ENCODE measurements around the gene CYP17A1. TPM values are rescaled to one million over a fixed set of nuclear protein-coding genes. Genes with fewer than 3 reads are reported as not detected.

CYP17A1 gene
- total and polyA plus RNA-seq, 4 donors = 0.39 to 3.7 (median 1.6) TPM

DNA sequence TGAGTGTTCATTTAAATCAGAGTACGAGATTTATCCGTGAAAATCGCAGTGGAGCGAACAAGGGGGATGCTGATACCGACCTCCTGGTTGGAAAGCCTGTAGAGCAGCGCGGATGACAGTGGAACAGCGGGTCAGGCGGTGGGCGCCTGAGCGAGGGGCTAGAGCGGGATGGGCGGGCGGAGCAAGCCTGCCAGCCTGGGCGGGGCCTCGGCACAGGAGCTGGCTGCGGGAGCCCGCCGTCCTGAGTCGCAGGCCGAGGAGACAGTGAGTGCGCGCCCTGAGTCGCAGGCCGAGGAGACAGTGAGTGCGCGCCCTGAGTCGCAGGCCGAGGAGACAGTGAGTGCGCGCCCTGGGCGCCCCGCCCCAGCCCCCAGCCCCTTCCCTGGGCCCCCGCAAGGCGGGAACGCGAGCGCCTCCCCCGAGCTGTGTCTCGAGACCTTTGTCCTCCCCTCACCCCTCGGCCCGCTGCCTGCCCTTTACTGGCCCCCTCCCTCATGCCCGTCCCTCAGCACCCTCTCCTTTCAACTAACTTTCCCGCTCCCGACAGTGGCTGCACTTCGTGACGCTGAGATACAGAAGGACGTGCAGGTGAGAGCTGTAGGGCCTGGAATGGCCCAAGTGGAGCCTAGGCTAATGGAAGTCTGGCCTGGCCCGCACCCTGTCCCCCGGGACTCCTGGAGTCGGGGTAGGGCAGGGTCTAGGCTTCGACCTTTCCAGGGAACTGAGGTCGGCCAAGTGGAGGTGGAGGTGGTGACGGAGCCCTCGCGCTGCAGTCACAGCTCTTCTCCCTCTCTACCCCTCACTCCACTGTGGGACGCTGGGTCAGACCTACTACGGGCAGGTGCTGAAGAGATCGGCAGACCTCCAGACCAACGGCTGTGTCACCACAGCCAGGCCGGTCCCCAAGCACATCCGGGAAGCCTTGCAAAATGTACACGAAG, 32.3 kb upstream of the CYP17A1 start, which contains the start of gene AS3MT:
Gene AS3MT, plus strand, starts transcription at position 213 of the 941 bp plus-strand sequence. Its CDS starts 123 bp downstream, at position 336.
- TF ChIP-seq, protein P1, sequence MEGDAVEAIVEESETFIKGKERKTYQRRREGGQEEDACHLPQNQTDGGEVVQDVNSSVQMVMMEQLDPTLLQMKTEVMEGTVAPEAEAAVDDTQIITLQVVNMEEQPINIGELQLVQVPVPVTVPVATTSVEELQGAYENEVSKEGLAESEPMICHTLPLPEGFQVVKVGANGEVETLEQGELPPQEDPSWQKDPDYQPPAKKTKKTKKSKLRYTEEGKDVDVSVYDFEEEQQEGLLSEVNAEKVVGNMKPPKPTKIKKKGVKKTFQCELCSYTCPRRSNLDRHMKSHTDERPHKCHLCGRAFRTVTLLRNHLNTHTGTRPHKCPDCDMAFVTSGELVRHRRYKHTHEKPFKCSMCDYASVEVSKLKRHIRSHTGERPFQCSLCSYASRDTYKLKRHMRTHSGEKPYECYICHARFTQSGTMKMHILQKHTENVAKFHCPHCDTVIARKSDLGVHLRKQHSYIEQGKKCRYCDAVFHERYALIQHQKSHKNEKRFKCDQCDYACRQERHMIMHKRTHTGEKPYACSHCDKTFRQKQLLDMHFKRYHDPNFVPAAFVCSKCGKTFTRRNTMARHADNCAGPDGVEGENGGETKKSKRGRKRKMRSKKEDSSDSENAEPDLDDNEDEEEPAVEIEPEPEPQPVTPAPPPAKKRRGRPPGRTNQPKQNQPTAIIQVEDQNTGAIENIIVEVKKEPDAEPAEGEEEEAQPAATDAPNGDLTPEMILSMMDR (IDR thresholded peaks at IDR 0.05; ENCODE audit: control extremely low read depth, extremely low read depth) = no peak

DNA sequence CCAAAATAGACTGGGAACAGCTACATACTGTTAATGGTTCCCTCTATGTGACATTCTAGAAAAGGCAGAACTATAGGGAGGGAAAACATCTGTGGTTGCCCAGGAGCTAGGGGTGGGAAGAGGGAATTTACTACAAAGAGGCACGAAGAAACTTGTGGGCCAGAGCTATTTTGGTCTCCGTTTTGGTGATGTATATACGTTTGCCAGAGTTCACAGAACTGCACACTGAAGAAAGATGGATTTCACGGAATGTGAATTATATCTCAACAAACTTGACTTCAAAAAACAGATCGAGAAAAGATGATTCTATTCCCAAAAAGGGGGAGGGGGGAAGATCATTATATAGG, 31.7 kb upstream of the CYP17A1 start:
- Histone ChIP-seq H3K4me1 (ENCODE audit: control insufficient read depth in 5 of 5, insufficient read depth in 5 of 5, low read length in 5 of 5) (peaks cover 0 to 11% (median 0%) of the 10 kb centered on the region in 5 donors), H3K36me3 (ENCODE audit: control insufficient read depth in 4 of 4, insufficient read depth in 4 of 4, low read length in 4 of 4) (peaks cover 0 to 5% (median 2%) of the 10 kb centered on the region in 4 donors), H3K9ac (ENCODE audit: insufficient read depth in 1 of 2, low read length in 2 of 2) (peak overlapping the region in 1 of 2 donors; percentile 78), H3K27me3 (ENCODE audit: control insufficient read depth in 3 of 3, insufficient read depth in 3 of 3, low read length in 2 of 3) (no peaks in the 10 kb centered on the region), H3K9me3 (ENCODE audit: control insufficient read depth in 4 of 4, insufficient read depth in 3 of 4, low read length in 3 of 4) (no peaks in the 10 kb centered on the region), H3K4me3 (no peak overlapping the region), H3K27ac (ENCODE audit: low read depth in 1 of 2, low read length in 1 of 2) (peak overlapping the region in 1 of 2 donors; percentile 2)
- 42 to 50% methylated on average over 5 of the region's 5 CpGs for WGBS, 2 donors
- DNase-seq (peak; percentile 16 to 67 (median 62)), ATAC-seq (ENCODE audit: insufficient read depth, low FRiP score) (no peak)
- TF ChIP-seq, protein P1 (IDR thresholded peaks at IDR 0.05; ENCODE audit: control extremely low read depth, extremely low read depth) = no peak

More for the DNA sequence above, 32.3 kb upstream of the CYP17A1 start, which contains the start of gene AS3MT:
- DNase-seq = peak; percentile 47 to 84 (median 72)
- Histone ChIP-seq H3K9me3 (ENCODE audit: control insufficient read depth in 4 of 4, insufficient read depth in 3 of 4, low read length in 3 of 4) (no peaks in the 10 kb centered on the region), H3K36me3 (ENCODE audit: control insufficient read depth in 4 of 4, insufficient read depth in 4 of 4, low read length in 4 of 4) (peaks cover 0 to 5% (median 2%) of the 10 kb centered on the region in 4 donors), H3K27ac (ENCODE audit: low read depth in 1 of 2, low read length in 1 of 2) (peak within 1 kb of the TSS in 1 of 2 donors; percentile 2), H3K27me3 (ENCODE audit: control insufficient read depth in 3 of 3, insufficient read depth in 3 of 3, low read length in 2 of 3) (no peaks in the 10 kb centered on the region), H3K9ac (ENCODE audit: insufficient read depth in 1 of 2, low read length in 2 of 2) (peak within 1 kb of the TSS; percentile 49 to 78), H3K4me3 (no peak within 1 kb of the TSS), H3K4me1 (ENCODE audit: control insufficient read depth in 5 of 5, insufficient read depth in 5 of 5, low read length in 5 of 5) (peaks cover 0 to 11% (median 0%) of the 10 kb centered on the region in 5 donors)
- WGBS, 2 donors = 5 to 11% methylated on average over 55 to 63 of the region's 63 CpGs
- ATAC-seq (ENCODE audit: insufficient read depth, low FRiP score) = peak; percentile 58

DNA sequence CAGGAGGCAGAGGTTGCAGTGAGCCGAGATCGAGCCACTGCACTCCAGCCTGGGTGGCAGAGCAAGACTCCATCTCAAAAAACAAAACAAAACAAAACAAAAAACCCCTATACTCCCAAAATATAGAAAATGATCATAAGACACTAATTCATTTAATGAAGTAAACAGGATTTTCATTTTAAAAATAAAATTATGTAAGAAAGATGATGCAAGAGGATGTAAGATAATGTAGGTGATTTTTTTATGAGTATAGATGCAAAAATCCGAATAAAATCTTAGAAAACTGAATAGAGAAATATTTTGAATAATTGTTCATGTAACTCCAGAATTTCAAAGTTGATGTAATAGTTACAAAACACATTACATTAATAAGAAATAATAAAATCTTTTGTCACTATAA, 28.4 kb upstream of the CYP17A1 start:
- TF ChIP-seq, protein P1 (IDR thresholded peaks at IDR 0.05; ENCODE audit: control extremely low read depth, extremely low read depth) = no peak
- Histone ChIP-seq H3K36me3 (ENCODE audit: control insufficient read depth in 4 of 4, insufficient read depth in 4 of 4, low read length in 4 of 4) (peaks cover 2 to 17% (median 10%) of the 10 kb centered on the region in 4 donors), H3K4me1 (ENCODE audit: control insufficient read depth in 5 of 5, insufficient read depth in 5 of 5, low read length in 5 of 5) (peaks cover 0 to 11% (median 0%) of the 10 kb centered on the region in 5 donors), H3K9ac (ENCODE audit: insufficient read depth in 1 of 2, low read length in 2 of 2) (no peak overlapping the region), H3K9me3 (ENCODE audit: control insufficient read depth in 4 of 4, insufficient read depth in 3 of 4, low read length in 3 of 4) (no peaks in the 10 kb centered on the region), H3K4me3 (no peak overlapping the region), H3K27me3 (ENCODE audit: control insufficient read depth in 3 of 3, insufficient read depth in 3 of 3, low read length in 2 of 3) (no peaks in the 10 kb centered on the region), H3K27ac (ENCODE audit: low read depth in 1 of 2, low read length in 1 of 2) (no peak overlapping the region)
- WGBS, 2 donors = 94 to 97% methylated on average over 3 of the region's 3 CpGs
- no peak for ATAC-seq (ENCODE audit: insufficient read depth, low FRiP score)
- no peak for DNase-seq
